GM19455 (cell line): ENCODE data around the gene DACT3.

Experiments used
- ATAC-seq: cut with Tn5 transposase; IDR thresholded peaks from one replicate; pipeline ENCODE4 v1.9.1; 2021; ENCODE audit not compliant: unreplicated experiment

The DACT3 gene, protein sequence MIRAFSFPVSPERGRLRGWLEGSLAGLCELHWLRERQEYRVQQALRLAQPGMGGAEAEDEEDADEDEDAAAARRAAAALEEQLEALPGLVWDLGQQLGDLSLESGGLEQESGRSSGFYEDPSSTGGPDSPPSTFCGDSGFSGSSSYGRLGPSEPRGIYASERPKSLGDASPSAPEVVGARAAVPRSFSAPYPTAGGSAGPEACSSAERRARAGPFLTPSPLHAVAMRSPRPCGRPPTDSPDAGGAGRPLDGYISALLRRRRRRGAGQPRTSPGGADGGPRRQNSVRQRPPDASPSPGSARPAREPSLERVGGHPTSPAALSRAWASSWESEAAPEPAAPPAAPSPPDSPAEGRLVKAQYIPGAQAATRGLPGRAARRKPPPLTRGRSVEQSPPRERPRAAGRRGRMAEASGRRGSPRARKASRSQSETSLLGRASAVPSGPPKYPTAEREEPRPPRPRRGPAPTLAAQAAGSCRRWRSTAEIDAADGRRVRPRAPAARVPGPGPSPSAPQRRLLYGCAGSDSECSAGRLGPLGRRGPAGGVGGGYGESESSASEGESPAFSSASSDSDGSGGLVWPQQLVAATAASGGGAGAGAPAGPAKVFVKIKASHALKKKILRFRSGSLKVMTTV

DNA sequence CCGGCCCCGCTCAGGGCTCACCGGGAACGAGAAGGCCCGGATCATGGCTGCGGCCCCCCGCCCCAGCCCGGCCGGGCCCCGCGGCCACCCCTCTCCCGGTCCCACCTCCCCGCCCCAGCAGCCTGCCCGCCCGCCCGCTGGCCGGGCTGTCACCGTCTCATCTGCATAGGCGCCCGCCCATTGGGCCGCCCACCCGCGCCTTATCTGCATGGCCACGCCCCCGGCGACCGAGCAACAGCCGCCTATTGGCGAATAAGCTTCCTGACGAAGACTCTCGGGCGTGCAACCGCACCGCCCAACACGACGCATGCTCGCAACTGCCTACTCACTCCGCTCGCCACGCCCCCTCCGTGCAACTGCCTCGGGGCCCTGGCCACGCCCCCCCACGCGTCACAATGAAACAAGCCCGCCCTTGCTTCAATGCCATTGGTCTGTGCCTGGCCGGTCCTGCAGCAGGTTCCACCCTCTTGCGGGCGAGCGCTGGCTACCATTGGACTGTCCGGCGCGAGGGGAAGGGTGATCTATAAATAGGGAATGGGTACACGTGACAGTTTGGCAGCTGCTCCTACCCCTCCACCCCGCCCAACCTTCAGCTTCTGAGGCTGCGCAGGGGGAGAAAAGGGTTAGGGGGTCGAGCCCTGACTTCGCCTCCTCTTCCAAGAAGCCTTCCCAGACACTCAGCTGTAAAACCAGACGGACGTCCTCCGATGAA, at the start of gene DACT3:
TSS of gene DACT3 (minus strand) at position 163 of the 712 bp plus-strand sequence. CDS start at position 45, 118 bp downstream.
- peak; percentile 91 for ATAC-seq

DNA sequence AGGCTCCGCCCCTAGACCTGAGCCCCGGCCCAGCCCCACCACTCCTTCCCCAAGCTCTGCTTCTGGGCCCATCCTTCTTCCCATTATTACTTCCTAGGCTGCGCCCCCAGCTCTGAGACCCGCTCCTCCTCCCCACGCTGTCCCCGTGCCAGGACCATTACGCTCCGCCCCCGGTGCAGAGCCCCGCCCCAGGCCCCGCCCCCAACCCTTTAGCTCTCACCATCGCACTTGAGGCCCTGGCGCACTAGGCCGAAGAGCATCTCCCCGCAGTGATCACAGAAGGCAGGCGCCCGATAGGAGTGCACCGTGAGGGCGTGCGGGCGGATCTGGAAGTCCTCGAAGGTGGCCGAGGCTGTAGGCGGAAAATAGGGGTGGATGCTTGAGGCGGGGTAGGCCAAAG, 49.7 kb upstream of the DACT3 start:
- no peak for ATAC-seq

DNA sequence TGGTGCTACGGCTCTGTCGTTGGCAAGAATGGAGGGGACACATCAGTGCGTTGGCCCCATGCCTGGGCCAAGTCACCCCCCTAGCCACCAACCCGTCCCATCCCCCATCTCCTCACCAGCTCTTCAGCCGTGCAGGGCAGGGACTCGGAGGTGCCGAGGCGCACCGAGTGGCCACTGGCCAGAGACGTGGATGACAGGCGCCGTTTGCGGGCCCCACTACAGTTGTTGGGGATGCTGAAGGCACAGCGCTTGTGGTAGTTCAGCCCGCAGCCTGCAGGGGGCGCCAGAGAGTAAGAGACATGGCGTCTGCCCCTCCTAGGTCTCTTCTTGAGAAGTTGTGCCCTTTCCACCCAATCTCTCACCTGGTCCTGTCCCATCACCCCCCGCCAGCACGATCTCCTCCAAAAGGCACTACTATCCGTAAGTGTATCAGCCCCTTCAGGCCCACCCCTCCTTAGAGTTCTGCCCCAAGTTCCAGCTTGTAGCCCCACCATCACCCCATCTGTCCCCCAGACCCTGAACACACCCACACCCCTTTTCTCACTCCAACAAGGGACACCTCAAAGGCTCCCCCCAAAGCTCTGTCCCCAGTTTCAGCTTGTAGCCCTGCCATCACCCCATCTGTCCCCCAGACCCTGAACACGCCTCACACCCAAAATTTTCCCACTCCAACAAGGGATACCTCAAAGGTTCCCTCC, 43.5 kb upstream of the DACT3 start:
- ATAC-seq, result no peak

DNA sequence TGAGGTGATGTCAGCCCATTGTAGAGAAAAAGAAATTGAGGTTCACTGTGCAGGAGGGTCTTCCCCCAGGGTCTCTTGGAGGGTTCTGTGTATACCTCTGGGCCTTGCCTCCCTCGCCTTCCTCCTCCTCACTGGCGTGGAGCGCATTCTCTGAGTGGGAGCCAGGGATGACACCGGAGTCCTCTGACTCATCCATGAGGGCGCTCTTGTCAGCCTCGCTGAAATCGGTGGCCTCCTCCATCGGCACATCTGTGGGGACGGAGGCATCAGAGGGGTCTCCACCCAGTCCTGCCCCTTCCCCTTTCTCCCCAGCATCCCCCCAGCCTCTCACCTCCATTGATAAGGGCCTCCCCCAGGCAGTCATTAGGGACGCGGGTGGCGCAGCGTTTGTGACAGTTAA, 39.7 kb upstream of the DACT3 start:
- no peak for ATAC-seq

DNA sequence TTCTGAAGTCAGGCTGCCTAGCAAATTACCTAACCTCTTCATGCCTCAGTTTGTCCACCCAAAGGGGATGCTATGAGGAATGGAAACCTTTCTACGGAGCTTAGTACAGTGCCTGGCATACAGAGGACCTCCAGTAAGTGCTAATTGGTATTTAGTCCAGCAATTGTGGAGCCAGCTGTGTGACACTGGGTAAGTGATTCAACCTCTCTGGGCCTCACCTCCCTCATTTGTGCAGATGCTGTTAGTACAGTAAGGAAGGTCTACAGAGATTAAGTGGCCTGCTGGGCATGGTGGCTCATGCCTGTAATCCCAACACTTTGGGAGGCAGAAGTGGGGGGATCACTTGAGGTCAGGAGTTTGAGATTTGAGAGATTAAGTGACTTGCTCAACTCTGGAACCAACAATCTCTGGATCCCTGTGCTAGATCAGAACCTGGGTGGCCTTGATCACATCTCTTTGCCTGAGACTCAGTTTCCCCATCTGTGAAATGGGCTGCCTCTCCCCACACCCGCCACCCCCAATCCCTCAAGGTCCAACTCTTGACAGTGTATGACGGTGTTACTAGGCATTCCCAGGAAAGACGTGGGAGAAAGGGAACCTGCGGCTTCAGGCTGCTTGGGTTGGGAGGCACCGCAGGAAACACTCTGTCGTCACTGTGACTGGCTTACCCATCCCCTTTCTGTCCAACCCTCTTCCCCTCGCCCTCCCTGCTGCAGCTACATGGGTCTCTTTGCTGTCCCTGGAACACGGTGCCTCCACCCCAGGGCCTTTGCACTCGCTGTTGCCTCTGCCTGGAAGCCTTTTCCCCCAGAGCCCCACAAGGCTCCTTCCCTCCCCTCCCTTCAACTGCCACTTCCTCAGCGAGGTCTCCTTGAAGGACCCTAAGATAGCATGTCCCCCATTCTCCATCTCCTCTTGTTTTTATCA, 37.7 kb upstream of the DACT3 start:
- ATAC-seq, result no peak

DNA sequence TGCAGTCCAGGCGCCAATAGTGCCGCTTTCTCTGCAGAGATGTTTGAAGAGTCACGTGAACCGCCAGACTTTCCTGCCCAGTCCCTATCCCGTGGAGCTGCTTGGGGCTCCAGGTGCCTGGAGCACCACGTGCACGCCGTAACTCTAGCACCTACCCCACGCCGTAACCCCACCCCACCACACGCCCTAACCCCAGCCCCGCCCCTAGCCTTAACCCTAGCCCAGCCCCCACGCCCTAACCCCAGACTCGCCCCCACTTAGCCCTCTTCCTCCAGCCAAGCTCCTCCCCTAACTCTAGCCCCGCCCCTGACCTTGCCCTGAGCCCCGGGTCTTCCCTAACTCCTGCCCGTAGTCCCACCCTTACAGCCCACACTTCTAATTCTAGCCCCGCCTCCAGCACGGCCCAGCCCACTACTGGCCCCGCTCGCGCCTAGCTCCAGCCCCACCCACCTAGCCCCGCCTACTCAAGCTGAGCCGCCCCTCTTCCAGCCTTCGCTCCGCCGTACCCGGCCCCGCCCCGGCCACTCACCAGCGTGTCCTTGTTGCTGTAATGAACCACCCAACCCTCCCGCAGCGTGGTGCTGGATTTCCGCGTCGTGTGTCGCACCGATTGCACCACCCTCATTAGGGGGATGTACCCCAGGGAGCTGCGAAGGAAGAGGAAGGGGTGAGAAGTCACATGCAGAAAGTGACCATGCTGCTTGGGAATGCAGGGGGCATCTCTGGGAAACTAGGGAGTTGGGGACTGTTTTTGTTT, 36.4 kb upstream of the DACT3 start:
- ATAC-seq, result no peak

- no peak for ATAC-seq
These were observed 35.9 kb upstream of the DACT3 start for GRCh38 chr19:46696866-46697203.

GRCh38 chr19:46696052-46696451, 35.1 kb upstream of the DACT3 start:
- no peak for ATAC-seq

GRCh38 chr19:46693760-46694159, 32.8 kb upstream of the DACT3 start:
- no peak for ATAC-seq

DNA sequence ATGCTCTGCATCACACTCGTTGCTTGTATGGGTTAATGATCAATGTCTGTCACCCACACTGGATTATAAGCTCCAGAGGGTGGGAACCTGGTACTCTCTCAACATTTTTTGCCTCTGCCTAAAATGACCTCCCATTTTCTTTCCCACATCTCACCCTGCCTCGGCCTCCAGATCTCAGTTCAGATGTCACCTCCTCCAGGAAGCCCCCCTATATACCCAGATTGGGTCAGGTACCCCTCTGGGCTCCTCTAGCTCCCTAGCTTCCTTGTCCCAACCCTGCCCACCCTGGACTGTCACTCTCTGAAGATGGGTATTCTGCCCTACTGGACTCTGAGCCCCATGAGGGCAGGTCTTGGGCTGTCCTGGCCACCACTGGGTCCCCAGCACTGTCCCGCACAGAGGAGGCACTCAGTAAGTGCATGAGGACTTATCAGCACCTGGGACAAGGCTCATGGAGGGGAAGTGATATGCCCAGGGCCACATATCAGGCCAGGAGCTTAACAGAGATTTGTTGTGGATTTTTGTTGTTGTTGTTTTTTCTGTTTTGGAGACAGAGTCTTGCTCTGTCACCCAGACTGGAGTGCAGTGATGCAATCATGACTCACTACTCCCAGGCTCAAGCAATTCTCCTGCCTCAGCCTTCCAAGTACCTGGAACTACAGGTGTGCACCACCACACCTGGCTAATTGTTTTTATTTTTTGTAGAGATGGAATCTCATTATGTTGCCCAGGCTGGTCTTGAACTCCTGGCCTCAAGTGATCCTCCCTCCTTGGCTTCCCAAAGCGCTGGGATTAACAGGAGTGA, 32.1 kb upstream of the DACT3 start:
- ATAC-seq, result no peak

DNA sequence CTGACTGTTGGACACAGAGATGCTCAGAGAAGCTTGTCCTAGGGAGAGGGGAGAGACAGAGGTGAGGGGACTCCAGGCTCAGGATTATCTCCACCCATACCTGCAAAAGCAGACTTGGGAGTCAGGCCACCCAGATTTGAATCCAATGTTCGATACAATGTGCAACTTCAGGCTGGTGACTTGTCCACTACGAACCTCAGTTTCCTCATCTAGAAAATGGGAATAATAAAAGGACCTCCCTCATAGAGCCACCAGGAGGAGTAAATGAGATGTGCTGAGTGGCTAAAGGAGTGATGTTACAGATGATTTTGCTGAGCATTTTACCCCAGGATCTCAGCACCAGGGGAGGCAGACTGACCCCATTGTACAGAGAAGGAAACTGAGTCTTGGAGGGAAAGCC, 31.0 kb upstream of the DACT3 start:
- ATAC-seq, result no peak

DNA sequence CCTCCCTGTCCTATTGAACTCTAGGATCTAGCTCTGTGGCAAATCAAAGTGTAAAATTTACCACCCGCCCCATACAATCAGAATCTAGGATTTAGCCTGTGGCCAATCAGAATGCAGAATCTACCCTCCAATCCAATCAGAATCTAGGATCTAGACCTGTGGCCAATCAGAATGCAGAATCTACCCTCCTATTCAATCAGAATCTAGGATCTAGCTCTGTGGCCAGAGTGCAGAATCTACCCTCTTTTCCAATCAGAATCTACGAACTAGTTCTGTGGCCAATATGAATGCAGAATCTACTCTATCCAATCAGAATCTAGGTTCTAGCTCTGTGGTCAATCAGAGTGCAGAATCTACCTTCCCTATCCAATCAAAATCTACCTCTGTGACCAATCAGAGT, 30.1 kb upstream of the DACT3 start:
- ATAC-seq, result no peak

GRCh38 chr19:46689358-46689757, 28.4 kb upstream of the DACT3 start:
- ATAC-seq, result no peak

- no peak for ATAC-seq
These were observed 26.6 kb upstream of the DACT3 start for GRCh38 chr19:46687438-46688145.

- no peak for ATAC-seq
These were observed 24.2 kb upstream of the DACT3 start for GRCh38 chr19:46685189-46685588.

- no peak for ATAC-seq
These were observed 17.2 kb upstream of the DACT3 start for GRCh38 chr19:46678110-46678732.

DNA sequence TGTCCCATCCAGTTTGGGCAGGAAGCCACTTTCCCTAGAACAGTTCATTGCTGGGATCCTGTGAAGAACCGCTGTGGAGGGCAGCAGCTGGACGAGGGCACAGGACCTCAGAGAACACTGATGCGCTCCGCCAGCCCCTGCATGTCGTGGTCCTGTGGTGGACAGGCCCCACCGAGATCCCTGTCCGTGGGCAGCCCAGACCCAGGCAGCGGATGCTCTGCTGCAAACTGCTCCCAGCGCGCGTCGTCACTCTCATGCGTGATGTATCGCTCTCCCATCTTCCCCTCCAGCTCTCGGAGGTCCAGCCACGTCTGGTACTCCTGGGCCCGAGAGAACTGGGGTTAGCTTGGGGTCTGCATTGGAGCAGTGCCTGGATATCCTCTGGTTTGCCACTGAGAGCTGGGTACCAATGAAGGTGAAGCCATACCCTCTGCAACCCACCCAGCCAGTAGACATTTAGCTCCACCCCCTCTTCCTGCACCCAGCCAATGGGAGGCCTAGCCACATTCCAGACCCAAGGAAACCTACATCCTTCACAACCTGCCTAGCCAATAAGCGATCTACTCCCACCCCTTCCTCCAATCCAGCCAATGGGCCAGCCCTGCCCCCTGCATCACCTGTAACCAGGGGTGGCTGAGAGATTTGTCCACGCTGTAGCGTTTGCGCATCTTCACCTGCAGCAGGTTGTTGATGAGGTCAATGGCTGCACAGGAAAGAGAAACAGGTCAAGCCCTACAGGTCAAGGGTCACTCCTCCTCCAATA, 13.6 kb upstream of the DACT3 start:
- no peak for ATAC-seq
